ENCODE measurements around the gene WBP2. TPM values are rescaled to one million over a fixed set of nuclear protein-coding genes. Genes with fewer than 3 reads are reported as not detected.
A peak's percentile ranks its signal among the peaks of the same experiment; 100 is the strongest.

WBP2 gene
- polyA plus RNA-seq (21.4 and 21.7 TPM in 2 replicates), polyA minus RNA-seq (24.3 and 36.2 TPM in 2 replicates)

DNA sequence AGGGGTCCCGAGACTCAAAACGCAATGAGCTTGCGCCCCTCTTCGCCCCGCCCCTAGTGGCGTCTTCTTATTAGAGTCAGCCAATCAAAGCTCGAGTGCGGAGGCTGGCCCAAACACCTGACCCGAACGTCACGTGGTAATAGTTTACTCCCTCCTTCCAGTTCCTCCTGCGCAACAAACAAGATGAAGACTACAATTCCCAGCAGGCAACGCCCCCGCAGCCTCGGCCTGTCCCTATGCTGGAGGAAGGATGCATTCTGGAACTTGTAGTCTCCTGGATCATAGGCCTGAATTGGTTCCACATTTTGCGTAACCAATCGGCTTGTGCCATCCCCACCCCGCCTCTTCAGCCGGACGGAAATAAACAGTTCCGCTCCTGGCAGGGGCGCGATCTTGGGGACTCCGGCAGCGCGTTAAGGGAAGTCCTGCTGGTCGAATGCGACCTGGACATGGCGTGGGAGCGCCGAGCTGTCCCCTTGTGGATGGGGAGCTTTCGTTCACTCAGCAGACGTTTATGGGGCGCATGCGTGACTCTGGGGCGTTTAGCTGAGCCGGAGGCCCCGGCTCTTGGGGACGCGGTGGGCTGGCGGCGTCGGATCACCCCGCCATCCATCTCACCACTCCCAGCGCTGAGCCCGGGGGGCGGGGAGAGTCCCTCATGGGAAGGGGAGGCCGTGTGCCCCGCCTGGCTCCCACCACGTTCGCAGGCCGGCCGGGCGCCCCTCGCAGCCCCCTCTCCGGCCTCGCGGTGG, at the start of gene WBP2:
Gene WBP2 (minus strand): TSS at position 26 of the 752 bp plus-strand sequence. CDS start 38 bp downstream, outside the sequence.
- Histone ChIP-seq H3K27me3 (ENCODE audit: insufficient read depth, low read depth, low read length) (no peaks in the 10 kb centered on the region), H3K79me2 (replicated peaks; ENCODE audit: insufficient read depth, low read length) (peaks cover 10% of the 10 kb centered on the region), H4K20me1 (ENCODE audit: insufficient read depth) (no peaks in the 10 kb centered on the region), H2AFZ (ENCODE audit: low read depth, low read length) (peak within 1 kb of the TSS; percentile 65), H3K4me2 (ENCODE audit: low read length) (peak within 1 kb of the TSS; percentile 99), H3K9me3 (ENCODE audit: low read length) (no peaks in the 10 kb centered on the region), H3K36me3 (ENCODE audit: insufficient read depth, low read length) (no peaks in the 10 kb centered on the region), H3K9me2 (ENCODE audit: insufficient read depth, low read length) (no peaks in the 10 kb centered on the region), H3K4me3 (ENCODE audit: low read length) (peak within 1 kb of the TSS; percentile 91), H3K9ac (ENCODE audit: low read length) (peak within 1 kb of the TSS; percentile 82), H3K27ac (ENCODE audit: low read length) (peak within 1 kb of the TSS; percentile 86), H3F3A (ENCODE audit: insufficient read depth, low read length, poor library complexity, severe bottlenecking) (peaks cover 8% of the 10 kb centered on the region)
- TF ChIP-seq, protein P1, sequence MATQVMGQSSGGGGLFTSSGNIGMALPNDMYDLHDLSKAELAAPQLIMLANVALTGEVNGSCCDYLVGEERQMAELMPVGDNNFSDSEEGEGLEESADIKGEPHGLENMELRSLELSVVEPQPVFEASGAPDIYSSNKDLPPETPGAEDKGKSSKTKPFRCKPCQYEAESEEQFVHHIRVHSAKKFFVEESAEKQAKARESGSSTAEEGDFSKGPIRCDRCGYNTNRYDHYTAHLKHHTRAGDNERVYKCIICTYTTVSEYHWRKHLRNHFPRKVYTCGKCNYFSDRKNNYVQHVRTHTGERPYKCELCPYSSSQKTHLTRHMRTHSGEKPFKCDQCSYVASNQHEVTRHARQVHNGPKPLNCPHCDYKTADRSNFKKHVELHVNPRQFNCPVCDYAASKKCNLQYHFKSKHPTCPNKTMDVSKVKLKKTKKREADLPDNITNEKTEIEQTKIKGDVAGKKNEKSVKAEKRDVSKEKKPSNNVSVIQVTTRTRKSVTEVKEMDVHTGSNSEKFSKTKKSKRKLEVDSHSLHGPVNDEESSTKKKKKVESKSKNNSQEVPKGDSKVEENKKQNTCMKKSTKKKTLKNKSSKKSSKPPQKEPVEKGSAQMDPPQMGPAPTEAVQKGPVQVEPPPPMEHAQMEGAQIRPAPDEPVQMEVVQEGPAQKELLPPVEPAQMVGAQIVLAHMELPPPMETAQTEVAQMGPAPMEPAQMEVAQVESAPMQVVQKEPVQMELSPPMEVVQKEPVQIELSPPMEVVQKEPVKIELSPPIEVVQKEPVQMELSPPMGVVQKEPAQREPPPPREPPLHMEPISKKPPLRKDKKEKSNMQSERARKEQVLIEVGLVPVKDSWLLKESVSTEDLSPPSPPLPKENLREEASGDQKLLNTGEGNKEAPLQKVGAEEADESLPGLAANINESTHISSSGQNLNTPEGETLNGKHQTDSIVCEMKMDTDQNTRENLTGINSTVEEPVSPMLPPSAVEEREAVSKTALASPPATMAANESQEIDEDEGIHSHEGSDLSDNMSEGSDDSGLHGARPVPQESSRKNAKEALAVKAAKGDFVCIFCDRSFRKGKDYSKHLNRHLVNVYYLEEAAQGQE (IDR thresholded peaks at IDR 0.05; ENCODE audit: borderline replicate concordance) = peak; percentile 14
- TF ChIP-seq TAF1 (IDR thresholded peaks at IDR 0.05; ENCODE audit: low read depth) (peak; percentile 38), POLR2AphosphoS5 (IDR thresholded peaks at IDR 0.05) (peak; percentile 88), EP300 (conservative IDR thresholded peaks at IDR 0.05; ENCODE audit: poor library complexity, severe bottlenecking) (no peak), SMC3 (conservative IDR thresholded peaks at IDR 0.05; ENCODE audit: poor library complexity) (peak; percentile 67), EZH2 (IDR thresholded peaks at IDR 0.05; ENCODE audit: borderline replicate concordance, insufficient read depth, low read length, poor library complexity, severe bottlenecking) (no peak), MXI1 (conservative IDR thresholded peaks at IDR 0.05; ENCODE audit: poor library complexity, severe bottlenecking) (no peak), RAD21 (conservative IDR thresholded peaks at IDR 0.05) (peak; percentile 56)
- TF ChIP-seq, protein P2, sequence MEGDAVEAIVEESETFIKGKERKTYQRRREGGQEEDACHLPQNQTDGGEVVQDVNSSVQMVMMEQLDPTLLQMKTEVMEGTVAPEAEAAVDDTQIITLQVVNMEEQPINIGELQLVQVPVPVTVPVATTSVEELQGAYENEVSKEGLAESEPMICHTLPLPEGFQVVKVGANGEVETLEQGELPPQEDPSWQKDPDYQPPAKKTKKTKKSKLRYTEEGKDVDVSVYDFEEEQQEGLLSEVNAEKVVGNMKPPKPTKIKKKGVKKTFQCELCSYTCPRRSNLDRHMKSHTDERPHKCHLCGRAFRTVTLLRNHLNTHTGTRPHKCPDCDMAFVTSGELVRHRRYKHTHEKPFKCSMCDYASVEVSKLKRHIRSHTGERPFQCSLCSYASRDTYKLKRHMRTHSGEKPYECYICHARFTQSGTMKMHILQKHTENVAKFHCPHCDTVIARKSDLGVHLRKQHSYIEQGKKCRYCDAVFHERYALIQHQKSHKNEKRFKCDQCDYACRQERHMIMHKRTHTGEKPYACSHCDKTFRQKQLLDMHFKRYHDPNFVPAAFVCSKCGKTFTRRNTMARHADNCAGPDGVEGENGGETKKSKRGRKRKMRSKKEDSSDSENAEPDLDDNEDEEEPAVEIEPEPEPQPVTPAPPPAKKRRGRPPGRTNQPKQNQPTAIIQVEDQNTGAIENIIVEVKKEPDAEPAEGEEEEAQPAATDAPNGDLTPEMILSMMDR (IDR thresholded peaks at IDR 0.05; ENCODE audit: poor library complexity, severe bottlenecking) = peak; percentile 83

DNA sequence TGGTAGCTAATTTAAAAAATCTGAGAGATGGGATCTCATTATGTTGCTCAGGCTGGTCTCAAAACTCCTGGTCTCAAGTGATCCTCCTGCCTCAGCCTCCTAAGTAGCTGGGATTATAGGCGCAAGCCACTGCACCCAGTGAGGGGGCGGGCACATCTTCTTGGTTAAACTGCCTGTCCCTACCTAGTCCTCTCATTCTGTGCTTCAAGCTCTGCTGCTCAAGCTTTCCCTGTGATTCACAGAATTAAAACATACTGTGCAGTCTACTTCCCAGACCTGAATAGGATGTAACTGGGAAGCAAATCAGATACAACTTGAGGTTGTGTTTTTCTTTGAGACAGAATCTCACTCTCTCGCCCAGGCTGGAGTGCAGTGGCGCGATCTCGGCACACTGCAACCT, 47.3 kb upstream of the WBP2 start:
- no peak overlapping the region for H3K4me2 ChIP-seq (ENCODE audit: low read length)
- no peaks in the 10 kb centered on the region for H3K36me3 ChIP-seq (ENCODE audit: insufficient read depth, low read length)
- no peaks in the 10 kb centered on the region for H4K20me1 ChIP-seq (ENCODE audit: insufficient read depth)
- no peak overlapping the region for H3K9ac ChIP-seq (ENCODE audit: low read length)
- no peaks in the 10 kb centered on the region for H3K27me3 ChIP-seq (ENCODE audit: insufficient read depth, low read depth, low read length)
- TF ChIP-seq, protein P2 (IDR thresholded peaks at IDR 0.05; ENCODE audit: poor library complexity, severe bottlenecking) = no peak
- no peak for TF ChIP-seq EZH2 (IDR thresholded peaks at IDR 0.05; ENCODE audit: borderline replicate concordance, insufficient read depth, low read length, poor library complexity, severe bottlenecking)
- TF ChIP-seq SMC3 (conservative IDR thresholded peaks at IDR 0.05; ENCODE audit: poor library complexity) = no peak
- H3K27ac ChIP-seq (ENCODE audit: low read length) = no peak overlapping the region
- H3K9me2 ChIP-seq (ENCODE audit: insufficient read depth, low read length) = no peaks in the 10 kb centered on the region
- H3F3A ChIP-seq (ENCODE audit: insufficient read depth, low read length, poor library complexity, severe bottlenecking) = no peaks in the 10 kb centered on the region
- H3K9me3 ChIP-seq (ENCODE audit: low read length) = no peaks in the 10 kb centered on the region
- H3K4me3 ChIP-seq (ENCODE audit: low read length) = no peak overlapping the region
- no peak overlapping the region for H2AFZ ChIP-seq (ENCODE audit: low read depth, low read length)
- no peaks in the 10 kb centered on the region for H3K79me2 ChIP-seq (replicated peaks; ENCODE audit: insufficient read depth, low read length)
